SIG-M5 (cell line): ENCODE data around the gene GGCX.
"Not testable (repeated sequence)": the region's sequence is repeated elsewhere in the genome, so short reads cannot be mapped to it uniquely, and the experiment has no call there.

Experiments
- DNase-seq: peaks from one replicate; lab custom pipeline; 2025; lab: John Stamatoyannopoulos, UW

Gene GGCX

DNA sequence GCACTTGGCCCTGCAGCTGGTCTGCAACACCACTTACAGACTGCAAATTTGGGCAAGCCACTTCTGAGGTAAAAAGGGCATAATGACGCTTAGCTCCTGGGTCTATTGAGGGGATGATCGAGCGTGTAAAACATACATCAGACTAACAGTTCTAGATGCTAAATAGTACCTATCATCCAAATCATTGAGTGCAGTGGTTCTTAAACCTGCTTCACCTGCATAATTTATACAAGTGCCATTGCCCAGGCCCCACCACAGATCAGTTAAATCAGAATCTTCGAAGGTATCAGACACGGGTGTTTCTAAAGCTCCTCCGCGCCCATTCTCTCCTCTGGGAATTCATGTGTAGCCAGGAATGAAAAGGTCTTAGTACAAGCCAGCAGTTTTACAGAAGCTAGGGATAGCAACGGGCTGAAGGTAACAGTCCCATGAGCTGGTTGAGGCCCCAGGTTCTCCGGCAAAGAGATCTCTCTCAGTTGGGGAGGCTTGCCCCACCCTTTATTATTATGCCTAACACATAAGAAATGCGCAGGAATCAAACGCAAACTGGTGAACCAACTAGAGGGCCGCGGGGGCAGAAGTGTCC, 33.5 kb upstream of the GGCX start:
- no peak for DNase-seq

DNA sequence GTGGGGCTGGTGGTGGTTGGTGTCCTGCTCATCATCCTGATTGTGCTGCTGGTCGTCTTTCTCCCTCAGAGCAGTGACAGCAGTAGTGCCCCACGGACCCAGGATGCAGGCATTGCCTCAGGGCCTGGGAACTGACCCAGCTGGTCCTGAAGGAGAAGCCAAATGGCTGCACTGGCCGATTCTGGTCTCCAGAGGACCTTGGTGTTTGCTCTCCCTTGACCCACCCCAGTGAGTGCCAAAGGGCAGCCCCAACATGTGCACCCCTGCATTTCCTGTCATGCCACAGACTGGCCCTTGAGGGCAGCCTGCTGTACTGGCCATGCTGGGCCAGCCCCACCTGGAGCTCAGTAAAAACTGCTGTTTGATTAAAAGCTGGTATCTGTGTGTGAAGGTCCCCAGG, 31.7 kb upstream of the GGCX start:
- DNase-seq, result no peak

DNA sequence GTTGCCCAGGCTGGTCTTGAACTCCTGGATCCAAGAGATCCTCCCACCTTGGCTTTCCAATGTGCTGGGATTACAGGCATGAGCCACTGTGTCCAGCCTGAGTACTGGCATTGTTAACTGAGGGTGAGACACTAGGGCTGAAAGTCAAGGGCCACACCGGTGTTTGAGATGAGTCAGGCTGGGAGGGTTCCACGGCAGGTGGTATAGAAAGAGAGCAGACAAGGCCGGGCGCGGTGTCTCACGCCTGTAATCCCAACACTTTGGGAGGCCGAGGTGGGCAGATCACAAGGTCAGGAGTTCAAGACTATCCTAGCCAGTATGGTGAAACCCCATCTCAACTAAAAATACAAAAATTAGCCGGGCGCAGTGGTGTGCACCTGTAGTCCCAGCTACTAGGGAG, 31.0 kb upstream of the GGCX start:
- not testable (repeated sequence) for DNase-seq

DNA sequence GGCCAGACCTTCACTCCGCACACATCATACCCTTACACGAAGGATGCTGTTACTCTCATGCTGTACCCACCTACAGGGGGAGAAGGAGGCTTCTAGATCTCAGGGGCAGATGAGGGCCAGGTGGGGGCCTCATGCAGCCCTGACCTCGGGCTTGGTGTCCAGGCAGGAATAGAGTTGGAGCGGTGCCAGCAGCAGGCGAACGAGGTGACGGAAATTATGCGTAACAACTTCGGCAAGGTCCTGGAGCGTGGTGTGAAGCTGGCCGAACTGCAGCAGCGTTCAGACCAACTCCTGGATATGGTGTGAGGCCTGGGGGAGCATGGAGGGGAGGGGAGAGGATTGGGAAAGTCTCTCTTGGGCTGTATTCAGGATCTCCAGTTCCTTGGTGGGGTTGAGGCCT, 30.3 kb upstream of the GGCX start:
- DNase-seq, result no peak

DNA sequence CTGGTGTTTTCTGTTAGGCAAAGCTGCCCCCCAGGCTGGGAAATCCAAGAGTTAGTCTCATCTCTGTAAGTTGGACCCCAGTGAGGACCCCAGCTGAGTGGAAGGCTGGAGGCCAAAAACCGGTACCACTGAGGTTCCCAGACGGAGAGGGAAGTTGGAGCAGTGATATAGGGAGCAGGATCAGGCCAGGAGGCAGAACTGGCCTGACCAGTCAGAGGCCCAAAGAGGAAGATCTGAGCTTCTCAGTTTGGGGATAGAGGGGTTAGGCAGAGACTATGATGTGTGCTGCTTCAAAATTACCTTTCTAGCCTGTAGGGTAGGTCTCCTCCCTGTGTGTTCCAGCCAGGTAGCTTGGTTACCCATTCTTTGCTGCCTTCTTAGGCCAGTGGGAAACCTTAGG, 29.7 kb upstream of the GGCX start:
- DNase-seq, result no peak

DNA sequence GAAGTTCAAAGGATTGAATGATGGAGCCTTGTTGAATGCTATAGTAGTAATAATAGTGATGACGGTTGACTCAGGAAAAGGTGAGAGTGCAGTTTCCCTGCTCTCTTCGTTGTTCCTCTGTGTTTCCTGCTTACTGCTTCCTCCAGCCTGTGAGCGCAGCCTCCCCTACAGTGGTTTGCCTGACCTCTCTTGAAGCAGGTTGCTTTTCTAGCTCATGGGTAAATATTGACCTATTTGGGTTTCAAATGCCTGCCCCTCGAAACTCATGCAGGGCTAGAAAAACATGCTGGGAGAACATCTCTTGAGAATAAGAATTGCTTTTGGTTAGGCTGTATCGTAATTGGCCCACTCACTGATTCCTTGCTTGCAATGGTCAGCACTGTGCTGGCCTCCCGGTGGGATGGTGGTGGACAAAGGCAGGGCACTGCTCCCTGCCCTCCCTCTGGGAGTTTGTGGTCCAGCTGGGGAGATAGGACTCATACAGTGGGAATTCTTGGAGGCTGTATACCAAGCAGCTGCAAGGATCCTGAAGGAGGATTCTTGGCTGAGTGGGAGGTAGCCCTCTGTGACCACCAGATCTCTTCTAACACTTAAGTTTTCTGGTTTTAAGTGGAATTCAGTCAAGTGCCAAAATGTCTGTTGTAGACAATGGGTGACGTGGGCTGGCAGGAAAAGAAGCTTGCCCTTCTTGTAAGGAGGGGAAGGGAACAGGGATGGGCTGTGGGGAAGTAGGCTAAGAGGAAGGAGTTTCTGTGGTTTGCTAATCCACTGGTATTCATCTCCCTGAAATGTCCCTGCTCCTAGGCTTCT, 28.9 kb upstream of the GGCX start:
- DNase-seq, result no peak

DNA sequence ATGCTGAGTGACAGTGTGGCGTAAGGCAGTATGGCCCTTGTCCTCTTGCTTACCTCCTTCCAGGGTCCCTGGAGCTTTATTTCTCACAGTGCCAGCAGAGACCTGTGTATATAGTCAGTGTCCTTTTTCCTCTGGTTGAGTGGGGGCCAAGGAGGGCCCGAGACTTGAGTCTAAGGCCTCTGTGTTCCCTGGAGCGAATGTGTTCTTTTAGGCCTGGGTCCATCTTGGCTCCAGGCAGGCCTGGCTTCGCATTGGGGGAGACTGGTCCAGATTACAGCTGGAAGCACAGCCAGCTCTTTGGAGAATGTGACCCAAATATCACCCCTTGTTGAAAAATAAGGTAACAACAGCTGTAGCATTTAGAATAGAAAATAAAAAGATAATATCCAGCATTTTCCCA, 27.9 kb upstream of the GGCX start:
- no peak for DNase-seq

DNA sequence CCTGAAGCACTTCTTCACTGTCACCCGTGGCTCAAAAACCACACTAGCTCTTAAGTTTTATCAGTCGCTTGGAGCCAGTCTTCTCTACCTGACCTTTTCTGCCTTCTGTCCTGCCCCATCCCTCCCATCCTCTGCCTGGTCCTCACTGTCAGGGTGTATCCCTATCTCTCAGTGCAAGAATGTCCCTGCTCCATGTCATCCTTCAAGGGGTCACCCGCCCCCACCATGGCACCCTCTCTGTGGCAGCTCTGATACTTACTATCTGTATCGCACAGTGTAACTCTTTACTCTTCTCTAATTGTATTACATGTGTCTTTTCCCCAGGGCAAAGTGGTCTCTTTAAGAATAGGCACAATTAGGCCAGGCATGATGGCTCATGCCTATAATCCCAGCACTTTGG, 27.4 kb upstream of the GGCX start:
- no peak for DNase-seq

DNA sequence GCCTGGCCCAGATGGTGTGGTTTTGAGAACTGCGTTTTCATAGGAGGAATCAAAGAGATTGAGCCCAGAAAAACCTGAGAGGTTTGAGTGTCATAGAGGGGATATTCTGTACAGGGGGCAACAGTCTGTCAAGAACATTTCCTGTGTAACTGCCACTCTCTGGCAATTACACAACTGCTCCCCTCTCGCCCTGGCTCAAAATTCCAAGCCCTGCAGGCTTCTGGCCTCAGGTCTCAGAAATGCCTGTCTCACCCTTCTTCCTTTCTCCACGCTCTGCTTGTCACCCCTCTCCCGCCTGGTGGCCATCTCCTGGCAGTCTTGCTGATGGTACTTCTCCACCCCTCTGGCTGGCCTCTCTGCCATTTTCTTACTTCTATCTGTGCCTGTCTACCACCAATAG, 26.9 kb upstream of the GGCX start:
- no peak for DNase-seq

DNA sequence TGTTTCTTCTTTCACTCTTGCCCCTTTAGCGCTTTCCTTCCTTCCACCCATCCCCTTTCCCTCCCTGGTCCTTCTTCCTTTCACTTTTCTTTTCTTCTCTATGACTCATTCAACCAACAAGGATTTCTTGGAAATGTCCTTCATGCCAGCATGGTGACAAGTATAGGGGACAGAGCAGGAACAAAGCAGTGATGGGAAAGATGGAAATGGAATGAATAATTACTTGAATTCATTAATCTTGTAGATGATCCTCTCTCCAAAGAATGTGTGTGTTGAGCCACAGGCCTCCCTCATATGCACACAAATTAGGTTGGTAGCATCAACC, 24.4 kb upstream of the GGCX start:
- no peak for DNase-seq

DNA sequence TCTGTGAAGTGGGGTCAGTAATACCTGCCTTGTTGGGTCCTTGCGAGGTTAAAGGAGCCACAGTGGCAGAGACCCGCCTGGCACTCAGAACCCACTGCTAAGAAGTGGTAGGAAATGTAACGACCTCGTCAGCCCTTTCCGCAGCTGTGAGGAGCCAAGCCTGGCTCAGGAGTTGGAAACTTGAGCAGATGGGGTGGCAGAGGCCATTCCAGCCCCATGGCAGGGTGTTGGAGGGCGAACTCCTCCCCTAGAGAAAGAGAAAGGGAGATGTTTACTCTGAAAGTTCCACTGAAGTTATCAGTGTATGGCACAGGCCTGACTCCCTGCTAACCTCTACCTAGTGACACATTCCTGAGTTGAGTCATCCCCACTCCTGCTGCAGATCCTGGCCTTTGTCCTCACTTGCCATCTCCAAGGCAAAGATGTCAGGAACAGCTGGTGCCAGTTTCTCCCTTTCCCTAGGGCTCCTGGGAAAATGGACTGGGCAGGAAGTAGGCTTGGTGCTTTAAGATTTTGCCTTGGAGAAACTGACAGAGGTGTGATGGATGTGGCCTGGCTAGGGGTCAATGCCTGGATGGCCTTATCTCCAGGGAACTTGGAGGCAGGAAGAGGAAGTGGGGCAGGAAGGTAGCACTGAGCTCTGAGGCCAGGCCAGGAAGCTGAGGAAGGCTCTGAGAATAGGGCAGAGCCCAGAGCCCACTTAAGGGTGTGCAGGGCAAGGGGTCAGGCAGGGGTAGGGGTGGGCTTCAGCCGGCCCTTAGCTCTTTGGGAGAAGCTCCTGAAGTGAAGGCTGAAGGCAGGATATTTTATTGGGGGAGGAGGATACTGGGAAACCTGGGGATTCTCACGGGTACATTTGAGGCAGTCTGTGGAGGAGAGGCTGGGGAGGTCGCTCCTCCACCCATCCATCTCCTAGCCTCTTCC, 23.8 kb upstream of the GGCX start:
- DNase-seq, result no peak

DNA sequence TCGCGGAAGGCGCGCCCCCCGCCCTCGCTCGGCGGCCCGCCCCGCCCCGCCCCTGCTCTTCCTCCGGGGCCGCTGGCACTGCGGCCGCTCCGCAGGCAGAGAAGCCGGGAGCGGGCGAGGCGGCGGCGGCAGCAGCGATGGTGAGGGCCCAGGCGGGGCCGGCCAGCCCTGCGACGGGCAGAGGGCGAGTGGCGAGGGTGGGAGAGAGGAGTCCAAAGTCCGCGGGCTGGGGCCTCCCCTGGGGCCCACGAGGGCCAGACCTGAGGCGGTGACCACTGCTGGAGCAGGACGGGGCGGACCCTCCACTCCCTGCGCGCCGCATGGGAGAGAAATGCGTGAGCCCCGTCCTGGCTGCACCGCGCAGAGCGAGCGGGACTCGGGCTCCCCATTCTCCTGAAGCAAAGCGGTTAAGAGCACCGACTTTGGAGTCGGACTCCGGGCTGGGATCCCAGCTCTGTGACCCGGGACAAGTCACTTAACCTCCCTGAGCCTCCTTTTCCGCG, 23.1 kb upstream of the GGCX start, which contains the start of gene VAMP5:
TSS of gene VAMP5 (plus strand) at position 78 of the 503 bp plus-strand sequence. CDS start at position 138, 60 bp downstream.
- no peak for DNase-seq

DNA sequence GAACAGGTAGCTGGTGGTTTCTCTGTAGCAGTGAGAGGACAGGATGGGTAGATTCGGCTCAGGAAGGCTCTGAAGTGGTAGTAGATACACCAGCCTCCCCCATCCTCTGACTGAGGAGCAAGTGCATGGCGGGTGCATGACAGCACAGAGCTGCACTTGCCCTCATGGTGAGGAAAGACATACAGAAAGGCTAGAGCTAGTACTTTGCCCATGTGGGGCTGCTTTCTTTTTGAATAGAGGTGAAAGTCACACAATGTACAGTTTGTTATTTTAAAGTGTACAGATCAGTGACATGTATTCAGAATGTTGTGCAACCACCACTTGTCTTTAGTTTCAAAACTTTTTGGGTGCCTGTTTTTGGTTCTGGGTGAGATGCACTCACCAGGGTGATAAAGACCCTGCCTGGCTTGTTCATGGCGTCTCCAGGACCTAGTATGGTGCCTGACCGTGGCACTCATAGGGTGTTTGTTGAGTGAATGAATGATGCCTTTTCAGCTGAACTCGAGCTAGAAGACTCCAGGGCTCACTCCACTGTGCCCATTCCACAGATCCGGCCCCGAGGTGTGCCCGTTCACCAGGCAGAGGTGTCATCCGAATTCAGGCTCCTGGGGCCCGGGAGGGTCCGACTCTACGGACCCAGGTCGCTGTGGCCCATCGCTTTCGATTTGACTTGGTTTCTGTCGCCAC, 22.5 kb upstream of the GGCX start:
- DNase-seq, result no peak

DNA sequence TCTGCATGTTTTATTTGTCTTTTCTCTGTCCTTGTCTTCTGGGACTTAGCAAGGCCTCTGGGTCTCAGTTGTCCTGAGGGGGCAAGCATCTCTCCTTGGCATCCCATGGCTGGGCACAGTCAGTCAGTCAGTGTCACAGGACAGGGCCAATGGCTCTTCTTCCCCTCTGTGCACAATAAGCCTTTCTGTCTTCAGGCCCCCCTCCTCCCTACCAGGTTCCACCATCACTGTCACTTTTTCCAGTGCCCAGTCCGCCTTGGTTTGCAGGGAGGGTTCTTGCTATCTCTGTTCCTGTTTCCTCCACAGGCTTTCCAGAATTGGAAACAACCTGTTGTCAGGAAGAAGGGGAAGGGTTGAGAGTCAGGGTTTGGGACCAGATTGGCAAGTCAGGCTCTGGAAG, 21.2 kb upstream of the GGCX start:
- DNase-seq, result no peak

DNA sequence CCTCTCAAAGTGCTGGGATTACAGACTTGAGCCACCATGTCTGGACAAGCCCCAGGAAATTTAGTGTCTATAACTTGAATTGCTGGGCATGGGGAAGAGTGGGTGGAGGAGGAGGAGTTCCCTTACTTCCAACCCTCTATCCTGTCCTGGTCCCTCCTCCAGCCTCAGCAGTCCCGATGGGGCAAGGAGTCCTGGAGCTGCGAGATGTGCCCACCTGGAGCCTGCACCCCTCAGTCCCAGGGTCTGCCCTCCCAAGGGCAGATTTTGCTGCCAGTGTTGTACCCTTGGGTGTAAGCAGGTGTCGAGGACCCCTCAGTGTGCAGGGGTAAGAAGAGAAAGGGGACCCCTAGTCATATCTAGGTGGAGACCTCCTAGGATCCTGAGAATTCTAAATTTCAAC, 18.9 kb upstream of the GGCX start:
- DNase-seq, result no peak

DNA sequence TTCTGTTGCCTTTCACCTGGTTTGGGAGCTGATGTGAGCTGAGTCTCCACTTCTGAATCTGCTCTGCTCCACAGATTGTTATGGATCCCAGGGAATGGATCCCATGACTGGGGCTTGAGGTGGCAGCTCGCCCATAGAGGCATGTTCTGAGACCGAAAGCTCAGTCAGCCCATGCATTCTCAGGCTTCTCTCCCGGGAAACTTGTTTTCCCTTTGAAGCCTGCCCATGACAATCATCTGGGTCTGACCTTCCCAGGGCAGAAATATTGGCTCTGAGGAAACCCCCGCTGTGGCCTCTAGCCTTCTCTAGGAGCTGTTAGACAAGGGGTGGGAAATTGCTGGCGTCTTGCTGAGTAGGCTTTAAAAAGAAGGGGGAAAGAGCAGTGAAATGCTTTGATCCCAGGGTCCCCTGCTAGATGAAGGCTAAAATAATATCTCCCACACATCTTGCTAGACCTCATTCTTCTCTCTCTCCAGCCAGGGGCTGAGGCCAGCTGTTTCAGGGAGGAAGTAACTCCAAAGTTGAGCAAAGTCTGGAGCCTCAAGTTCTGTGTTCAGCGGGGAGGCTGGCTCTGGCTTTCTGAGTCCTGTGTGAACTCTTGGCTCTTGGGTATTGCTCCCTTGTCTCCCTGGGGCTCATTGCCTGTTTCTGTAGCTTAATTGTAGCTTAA, 18.1 kb upstream of the GGCX start:
- DNase-seq, result peak; percentile 87

DNA sequence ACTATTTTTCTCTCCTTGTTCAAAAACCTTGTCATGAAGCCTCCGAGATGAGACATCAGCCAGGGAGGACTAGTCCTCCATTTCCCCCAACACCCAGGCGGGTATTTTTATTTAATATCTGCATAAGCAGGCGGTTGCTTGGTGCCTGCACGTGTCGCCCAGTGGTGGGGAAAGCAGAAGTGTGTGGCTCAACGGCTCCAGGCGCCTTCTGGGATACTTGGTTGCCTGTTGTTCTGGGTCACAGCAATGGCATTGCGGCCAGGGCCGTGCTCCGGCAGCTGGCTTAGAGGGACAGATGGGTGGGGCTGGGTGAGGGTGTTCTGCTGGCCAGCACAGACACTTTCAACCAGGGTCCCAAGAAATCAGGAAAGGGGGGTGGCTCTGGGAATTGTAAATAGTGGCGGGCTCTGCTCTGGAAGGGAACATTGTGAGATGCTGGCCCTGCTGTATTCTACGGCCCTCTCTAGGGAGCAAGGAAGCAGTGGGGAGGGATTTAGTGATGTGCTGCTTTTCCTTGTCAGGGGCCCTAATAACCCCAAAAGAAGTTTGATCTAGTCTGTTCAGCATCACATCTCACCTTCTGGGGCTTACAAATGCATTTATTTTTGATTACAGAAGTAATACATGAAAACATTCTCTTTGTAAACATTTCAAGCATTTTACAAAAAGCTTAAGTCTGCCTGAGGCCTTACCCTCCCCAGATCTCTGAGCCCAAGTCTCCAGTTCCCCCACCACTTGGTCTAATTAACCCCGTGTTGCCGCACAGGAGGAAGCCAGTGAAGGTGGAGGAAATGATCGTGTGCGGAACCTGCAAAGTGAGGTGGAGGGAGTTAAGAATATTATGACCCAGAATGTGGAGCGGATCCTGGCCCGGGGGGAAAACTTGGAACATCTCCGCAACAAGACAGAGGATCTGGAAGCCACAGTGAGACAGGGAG, 17.2 kb upstream of the GGCX start:
- peak; percentile 31 for DNase-seq

DNA sequence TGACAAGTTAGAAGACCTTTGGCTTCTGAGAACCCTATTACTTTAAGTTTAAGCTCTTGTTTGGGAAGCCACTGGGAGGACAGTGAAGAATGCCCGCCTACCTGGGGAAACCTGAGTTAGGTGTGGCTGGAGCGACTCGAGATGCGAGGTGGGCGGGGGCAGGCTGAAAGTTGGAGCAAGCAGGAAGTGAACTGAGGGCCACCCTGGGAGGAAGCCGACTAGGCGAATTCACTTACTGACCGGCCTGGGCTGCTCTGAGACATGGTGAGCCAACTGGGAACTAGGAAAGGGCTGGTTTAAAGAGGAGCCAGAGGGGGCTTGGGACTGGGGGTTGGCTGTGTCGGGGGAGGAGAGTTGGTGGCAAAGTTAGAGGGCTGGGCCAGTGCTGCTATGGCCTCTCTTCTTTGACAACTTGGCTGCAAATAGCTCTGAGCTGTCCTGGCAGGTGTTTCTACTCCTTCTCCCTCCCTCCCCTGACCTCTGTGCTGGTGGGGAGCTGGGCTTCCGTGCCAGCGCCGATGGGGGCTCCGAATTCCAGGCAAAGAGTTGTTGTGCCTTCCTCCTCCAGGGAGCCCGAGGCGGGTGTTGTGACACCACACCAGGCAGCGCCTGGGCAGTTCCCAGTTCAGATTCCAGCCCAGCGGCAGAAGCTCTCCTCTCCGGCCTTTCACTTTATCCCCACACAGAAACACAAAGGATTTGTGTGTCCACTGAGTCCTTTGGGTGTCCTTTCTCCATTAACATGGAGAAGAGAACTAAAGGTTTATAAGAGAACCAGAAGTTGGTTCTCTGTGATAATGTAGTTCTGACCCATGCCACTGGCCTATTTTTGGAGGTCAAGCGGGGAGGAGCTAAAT, 16.3 kb upstream of the GGCX start, which contains the start of gene VAMP8:
TSS of gene VAMP8 (plus strand) at position 201 of the 857 bp plus-strand sequence. CDS start at position 262, 61 bp downstream.
- DNase-seq, result no peak

DNA sequence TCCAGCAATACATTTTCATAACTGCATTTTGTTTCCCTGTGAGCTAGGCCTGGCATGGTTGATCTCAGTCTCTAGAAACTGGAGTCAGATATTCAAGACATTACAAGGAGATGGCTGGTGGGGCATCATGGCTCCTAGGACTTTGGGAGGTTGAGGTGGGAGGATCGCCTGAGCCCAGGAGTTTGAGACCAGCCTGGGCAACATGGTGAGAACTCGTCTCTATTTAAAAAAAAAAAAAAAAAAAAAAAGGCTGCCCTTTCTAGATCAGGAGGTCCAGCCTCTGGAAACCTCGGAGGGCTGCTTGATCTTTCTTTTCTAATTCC, 15.7 kb upstream of the GGCX start:
- no peak for DNase-seq
